WTC11 (cell line): ENCODE data around the gene NRAP. TPM values are rescaled to one million over a fixed set of nuclear protein-coding genes. Genes with fewer than 3 reads are reported as not detected.

Experiments
- ATAC-seq: fragments of 200-7000 bp; cut with Tn5 transposase; 2 replicates; pipeline ENCODE4 v1.10.0; 2021; ENCODE audit warnings: mild to moderate bottlenecking, moderate library complexity
- CTCF ChIA-PET: fragments of 300-600 bp; sonication (Branson Sonifier 250); formaldehyde crosslinking; loops from one replicate; lab custom pipeline; 2021; ENCODE audit warnings: antibody characterized with exemption; lab: Charles Lee
- POLR2A ChIA-PET: fragments of 350-600 bp; sonication (Branson Sonifier 250); formaldehyde crosslinking; loops from one replicate; lab custom pipeline; 2021; ENCODE audit warnings: antibody characterized with exemption; lab: Charles Lee
- DNase-seq: peaks from one replicate; pipeline ENCODE4 v3.0.0; 2021; ENCODE audit warnings: low spot score
- H3K27ac Mint-ChIP-seq: 2 replicates; pipeline ENCODE4 v1.8.0; 2021; ENCODE audit warnings: mixed read lengths
- H3K27me3 Mint-ChIP-seq: 2 replicates; pipeline ENCODE4 v1.8.0; 2021; ENCODE audit warnings: low read depth, mild to moderate bottlenecking, moderate library complexity, mixed read lengths
- H3K36me3 Mint-ChIP-seq: 2 replicates; pipeline ENCODE4 v1.8.0; 2021; ENCODE audit warnings: mixed read lengths
- H3K4me1 Mint-ChIP-seq: 2 replicates; pipeline ENCODE4 v1.8.0; 2022; ENCODE audit warnings: mixed read lengths
- H3K4me3 Mint-ChIP-seq: 2 replicates; pipeline ENCODE4 v1.8.0; 2021; ENCODE audit warnings: mild to moderate bottlenecking, moderate library complexity, mixed read lengths
- H3K9me3 Mint-ChIP-seq: 2 replicates; pipeline ENCODE4 v1.8.0; 2021; ENCODE audit warnings: mixed read lengths
- CREM ChIP-seq: sonication (generic); formaldehyde crosslinking; IDR thresholded peaks from 2 replicates; pipeline ENCODE4 v1.8.1; 2022; ENCODE audit warnings: mild to moderate bottlenecking, missing genetic modification reagents, moderate library complexity
- E2F5 ChIP-seq: sonication (generic); formaldehyde crosslinking; IDR thresholded peaks from 2 replicates; pipeline ENCODE4 v1.8.1; 2022; ENCODE audit warnings: mild to moderate bottlenecking, moderate library complexity, missing genetic modification reagents
- ELF4 ChIP-seq: sonication (generic); formaldehyde crosslinking; IDR thresholded peaks from 2 replicates; pipeline ENCODE4 v1.8.1; 2022; ENCODE audit warnings: low read depth, mild to moderate bottlenecking, moderate library complexity, missing genetic modification reagents
- JAZF1 ChIP-seq: fragments of 250-450 bp; sonication (Bioruptor Pico); IDR thresholded peaks from 2 replicates; pipeline ENCODE4 v1.9.0; 2021; ENCODE audit warnings: moderate library complexity, mild to moderate bottlenecking, inconsistent platforms
- KAT7 ChIP-seq: sonication (generic); formaldehyde crosslinking; IDR thresholded peaks from 2 replicates; pipeline ENCODE4 v1.8.1; 2023; ENCODE audit warnings: missing genetic modification reagents, mild to moderate bottlenecking, borderline replicate concordance
- NFYB ChIP-seq: sonication (generic); formaldehyde crosslinking; conservative IDR thresholded peaks from 2 replicates; pipeline ENCODE4 v1.8.0; 2022; ENCODE audit warnings: low read depth, missing genetic modification reagents
- OVOL2 ChIP-seq: fragments of 250-450 bp; sonication (Bioruptor Pico); IDR thresholded peaks from 2 replicates; pipeline ENCODE4 v1.9.0; 2021; ENCODE audit warnings: mild to moderate bottlenecking, borderline replicate concordance
- PREB ChIP-seq: sonication (generic); formaldehyde crosslinking; IDR thresholded peaks from 2 replicates; pipeline ENCODE4 v1.8.1; 2022; ENCODE audit warnings: mild to moderate bottlenecking, missing genetic modification reagents, moderate library complexity, borderline replicate concordance
- SMAD3 ChIP-seq: sonication (generic); formaldehyde crosslinking; IDR thresholded peaks from 2 replicates; pipeline ENCODE4 v1.8.0; 2022; ENCODE audit warnings: missing genetic modification reagents, mild to moderate bottlenecking, borderline replicate concordance
- SOX15 ChIP-seq: fragments of 250-450 bp; sonication (Bioruptor Pico); IDR thresholded peaks from 2 replicates; pipeline ENCODE4 v1.9.0; 2021; ENCODE audit warnings: mild to moderate bottlenecking
- ZNF121 ChIP-seq: sonication (generic); formaldehyde crosslinking; IDR thresholded peaks from 2 replicates; pipeline ENCODE4 v1.8.0; 2023; ENCODE audit warnings: missing genetic modification reagents
- ZNF416 ChIP-seq: fragments of 250-450 bp; sonication (Bioruptor Pico); IDR thresholded peaks from 2 replicates; pipeline ENCODE4 v1.9.0; 2021; ENCODE audit warnings: mild to moderate bottlenecking, inconsistent platforms
- total RNA-seq: library from RNA; stranded (reverse); gene quantifications from 3 replicates; pipeline ENCODE4 v1.2.3, GENCODE V29; 2021
- TF ChIP-seq, protein P1 (sequence below): fragments of 200-600 bp; IDR thresholded peaks from 2 replicates; pipeline ENCODE4 v1.8.0; 2022; ENCODE audit warnings: antibody characterized with exemption
- TF ChIP-seq, protein P2 (sequence below): sonication (generic); formaldehyde crosslinking; IDR thresholded peaks from 2 replicates; pipeline ENCODE4 v1.8.0; 2022; ENCODE audit warnings: mild to moderate bottlenecking, missing genetic modification reagents
- TF ChIP-seq, protein P3 (sequence below): sonication (generic); formaldehyde crosslinking; IDR thresholded peaks from 2 replicates; pipeline ENCODE4 v1.8.1; 2022; ENCODE audit warnings: low read depth, missing genetic modification reagents, borderline replicate concordance

Gene NRAP
- total RNA-seq, 1 experiment from 2014 or later = not detected

GRCh38 chr10:113541549-113541927, 122.3 kb downstream of the NRAP start (continued):
- TF ChIP-seq, protein P1, sequence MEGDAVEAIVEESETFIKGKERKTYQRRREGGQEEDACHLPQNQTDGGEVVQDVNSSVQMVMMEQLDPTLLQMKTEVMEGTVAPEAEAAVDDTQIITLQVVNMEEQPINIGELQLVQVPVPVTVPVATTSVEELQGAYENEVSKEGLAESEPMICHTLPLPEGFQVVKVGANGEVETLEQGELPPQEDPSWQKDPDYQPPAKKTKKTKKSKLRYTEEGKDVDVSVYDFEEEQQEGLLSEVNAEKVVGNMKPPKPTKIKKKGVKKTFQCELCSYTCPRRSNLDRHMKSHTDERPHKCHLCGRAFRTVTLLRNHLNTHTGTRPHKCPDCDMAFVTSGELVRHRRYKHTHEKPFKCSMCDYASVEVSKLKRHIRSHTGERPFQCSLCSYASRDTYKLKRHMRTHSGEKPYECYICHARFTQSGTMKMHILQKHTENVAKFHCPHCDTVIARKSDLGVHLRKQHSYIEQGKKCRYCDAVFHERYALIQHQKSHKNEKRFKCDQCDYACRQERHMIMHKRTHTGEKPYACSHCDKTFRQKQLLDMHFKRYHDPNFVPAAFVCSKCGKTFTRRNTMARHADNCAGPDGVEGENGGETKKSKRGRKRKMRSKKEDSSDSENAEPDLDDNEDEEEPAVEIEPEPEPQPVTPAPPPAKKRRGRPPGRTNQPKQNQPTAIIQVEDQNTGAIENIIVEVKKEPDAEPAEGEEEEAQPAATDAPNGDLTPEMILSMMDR = no peak

GRCh38 chr10:113540845-113541548, 122.8 kb downstream of the NRAP start:
- POLR2A ChIA-PET = no interaction called here
- no peaks in the 10 kb centered on the region for H3K9me3 Mint-ChIP-seq
- CTCF ChIA-PET = interaction anchor here (2.3 kb wide), 1 partner anchor 22 kb away, joined by 9 read pairs; no protein-coding TSS in a partner anchor
- DNase-seq (no peak), ATAC-seq (no peak)
- no peak overlapping the region for H3K4me3 Mint-ChIP-seq
- no peaks in the 10 kb centered on the region for H3K4me1 Mint-ChIP-seq
- H3K27ac Mint-ChIP-seq = no peak overlapping the region
- TF ChIP-seq SMAD3 (CRISPR knock-in tag) = no peak
- no peaks in the 10 kb centered on the region for H3K36me3 Mint-ChIP-seq
- H3K27me3 Mint-ChIP-seq = peaks cover 5% of the 10 kb centered on the region

DNA sequence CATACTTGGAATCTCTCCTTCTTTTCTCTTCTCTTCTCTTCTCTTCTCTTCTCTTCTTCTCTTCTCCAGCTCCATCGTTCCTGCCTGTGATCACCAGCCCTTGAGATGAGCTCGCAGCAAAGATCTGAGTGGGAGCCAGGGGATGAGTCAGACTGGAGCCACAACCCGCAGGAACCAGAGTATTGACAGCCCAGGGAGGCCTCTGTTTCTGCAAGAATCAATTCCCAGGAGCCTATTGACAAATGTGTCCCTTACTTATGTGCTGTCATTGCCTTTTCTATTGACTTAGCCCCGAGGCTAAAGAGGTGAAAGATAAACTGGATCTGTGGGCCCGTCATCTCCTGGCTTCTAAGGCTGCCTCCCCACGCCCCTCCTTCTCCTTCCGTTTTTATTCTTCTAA, 124.1 kb downstream of the NRAP start:
- no peak overlapping the region for H3K4me3 Mint-ChIP-seq
- no peak overlapping the region for H3K27ac Mint-ChIP-seq
- no peaks in the 10 kb centered on the region for H3K36me3 Mint-ChIP-seq
- DNase-seq = no peak
- no peaks in the 10 kb centered on the region for H3K4me1 Mint-ChIP-seq
- ATAC-seq = no peak
- H3K9me3 Mint-ChIP-seq = no peaks in the 10 kb centered on the region
- peaks cover 9% of the 10 kb centered on the region for H3K27me3 Mint-ChIP-seq
- ChIA-PET CTCF (no interaction called here), POLR2A (no interaction called here)
- TF ChIP-seq SOX15 (CRISPR knock-in tag) = no peak
- TF ChIP-seq PREB (CRISPR knock-in tag) = no peak
- TF ChIP-seq, protein P2, sequence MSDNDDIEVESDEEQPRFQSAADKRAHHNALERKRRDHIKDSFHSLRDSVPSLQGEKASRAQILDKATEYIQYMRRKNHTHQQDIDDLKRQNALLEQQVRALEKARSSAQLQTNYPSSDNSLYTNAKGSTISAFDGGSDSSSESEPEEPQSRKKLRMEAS (CRISPR knock-in tag) = no peak
- no peak for TF ChIP-seq OVOL2 (CRISPR knock-in tag)
- no peak for TF ChIP-seq JAZF1 (CRISPR knock-in tag)
- no peak for TF ChIP-seq CREM (CRISPR knock-in tag)
- no peak for TF ChIP-seq KAT7 (CRISPR knock-in tag)
- no peak for TF ChIP-seq ELF4
- no peak for TF ChIP-seq NFYB (CRISPR knock-in tag)
- no peak for TF ChIP-seq ZNF121 (CRISPR knock-in tag)
- TF ChIP-seq, protein P3, sequence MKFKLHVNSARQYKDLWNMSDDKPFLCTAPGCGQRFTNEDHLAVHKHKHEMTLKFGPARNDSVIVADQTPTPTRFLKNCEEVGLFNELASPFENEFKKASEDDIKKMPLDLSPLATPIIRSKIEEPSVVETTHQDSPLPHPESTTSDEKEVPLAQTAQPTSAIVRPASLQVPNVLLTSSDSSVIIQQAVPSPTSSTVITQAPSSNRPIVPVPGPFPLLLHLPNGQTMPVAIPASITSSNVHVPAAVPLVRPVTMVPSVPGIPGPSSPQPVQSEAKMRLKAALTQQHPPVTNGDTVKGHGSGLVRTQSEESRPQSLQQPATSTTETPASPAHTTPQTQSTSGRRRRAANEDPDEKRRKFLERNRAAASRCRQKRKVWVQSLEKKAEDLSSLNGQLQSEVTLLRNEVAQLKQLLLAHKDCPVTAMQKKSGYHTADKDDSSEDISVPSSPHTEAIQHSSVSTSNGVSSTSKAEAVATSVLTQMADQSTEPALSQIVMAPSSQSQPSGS = no peak
- TF ChIP-seq ZNF416 = no peak
- TF ChIP-seq E2F5 (CRISPR knock-in tag) = no peak

Other genes starting within 250 kb of the NRAP start
- gene HABP2, start 111.0 kb downstream of the NRAP start, total RNA-seq = 0.09 to 0.18 TPM (median 0.09 TPM) in 3 replicates
- 4.7 to 6.0 TPM (median 4.7 TPM) in 3 replicates for gene CASP7, start 15.9 kb upstream of the NRAP start, total RNA-seq
- gene PLEKHS1, start 87.6 kb upstream of the NRAP start, total RNA-seq = not detected in 3 replicates
- 10.5 to 11.8 TPM (median 11.3 TPM) in 3 replicates for gene DCLRE1A, start 190.0 kb upstream of the NRAP start, total RNA-seq
- gene NHLRC2, start 190.6 kb upstream of the NRAP start, total RNA-seq = 37.9 to 40.7 TPM (median 38.4 TPM) in 3 replicates